ENCODE data around the gene PIMREG.

PIMREG gene

GRCh38 chr17:6464446-6465041, 20.3 kb downstream of the PIMREG start:
- Histone ChIP-seq H3K4me3 (ENCODE audit: low read length) (no peak overlapping the region), H3K4me2 (ENCODE audit: low read length) (no peak overlapping the region), H3K36me3 (ENCODE audit: control insufficient read depth, low read length) (no peaks in the 10 kb centered on the region), H4K20me1 (ENCODE audit: control insufficient read depth, insufficient read depth, low read depth, low read length) (no peaks in the 10 kb centered on the region), H3F3A (ENCODE audit: control insufficient read depth, insufficient read depth) (no peaks in the 10 kb centered on the region), H3K27ac (ENCODE audit: low read depth, low read length) (no peak overlapping the region), H3K27me3 (ENCODE audit: control insufficient read depth, low read length) (no peaks in the 10 kb centered on the region), H3K4me1 (ENCODE audit: control insufficient read depth, low read length) (no peaks in the 10 kb centered on the region), H3K9me2 (replicated peaks; ENCODE audit: control insufficient read depth, low read length) (no peaks in the 10 kb centered on the region), H3K79me2 (ENCODE audit: control insufficient read depth, low read length) (no peaks in the 10 kb centered on the region), H3K9me3 (ENCODE audit: control insufficient read depth, insufficient read depth, low read length) (no peaks in the 10 kb centered on the region)
- TF ChIP-seq, protein P1, sequence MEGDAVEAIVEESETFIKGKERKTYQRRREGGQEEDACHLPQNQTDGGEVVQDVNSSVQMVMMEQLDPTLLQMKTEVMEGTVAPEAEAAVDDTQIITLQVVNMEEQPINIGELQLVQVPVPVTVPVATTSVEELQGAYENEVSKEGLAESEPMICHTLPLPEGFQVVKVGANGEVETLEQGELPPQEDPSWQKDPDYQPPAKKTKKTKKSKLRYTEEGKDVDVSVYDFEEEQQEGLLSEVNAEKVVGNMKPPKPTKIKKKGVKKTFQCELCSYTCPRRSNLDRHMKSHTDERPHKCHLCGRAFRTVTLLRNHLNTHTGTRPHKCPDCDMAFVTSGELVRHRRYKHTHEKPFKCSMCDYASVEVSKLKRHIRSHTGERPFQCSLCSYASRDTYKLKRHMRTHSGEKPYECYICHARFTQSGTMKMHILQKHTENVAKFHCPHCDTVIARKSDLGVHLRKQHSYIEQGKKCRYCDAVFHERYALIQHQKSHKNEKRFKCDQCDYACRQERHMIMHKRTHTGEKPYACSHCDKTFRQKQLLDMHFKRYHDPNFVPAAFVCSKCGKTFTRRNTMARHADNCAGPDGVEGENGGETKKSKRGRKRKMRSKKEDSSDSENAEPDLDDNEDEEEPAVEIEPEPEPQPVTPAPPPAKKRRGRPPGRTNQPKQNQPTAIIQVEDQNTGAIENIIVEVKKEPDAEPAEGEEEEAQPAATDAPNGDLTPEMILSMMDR (IDR thresholded peaks at IDR 0.05; ENCODE audit: low read depth, low read length, poor library complexity, severe bottlenecking): no peak
- no peak for TF ChIP-seq EZH2phosphoT487 (IDR thresholded peaks at IDR 0.05; ENCODE audit: borderline replicate concordance, low read length)

DNA sequence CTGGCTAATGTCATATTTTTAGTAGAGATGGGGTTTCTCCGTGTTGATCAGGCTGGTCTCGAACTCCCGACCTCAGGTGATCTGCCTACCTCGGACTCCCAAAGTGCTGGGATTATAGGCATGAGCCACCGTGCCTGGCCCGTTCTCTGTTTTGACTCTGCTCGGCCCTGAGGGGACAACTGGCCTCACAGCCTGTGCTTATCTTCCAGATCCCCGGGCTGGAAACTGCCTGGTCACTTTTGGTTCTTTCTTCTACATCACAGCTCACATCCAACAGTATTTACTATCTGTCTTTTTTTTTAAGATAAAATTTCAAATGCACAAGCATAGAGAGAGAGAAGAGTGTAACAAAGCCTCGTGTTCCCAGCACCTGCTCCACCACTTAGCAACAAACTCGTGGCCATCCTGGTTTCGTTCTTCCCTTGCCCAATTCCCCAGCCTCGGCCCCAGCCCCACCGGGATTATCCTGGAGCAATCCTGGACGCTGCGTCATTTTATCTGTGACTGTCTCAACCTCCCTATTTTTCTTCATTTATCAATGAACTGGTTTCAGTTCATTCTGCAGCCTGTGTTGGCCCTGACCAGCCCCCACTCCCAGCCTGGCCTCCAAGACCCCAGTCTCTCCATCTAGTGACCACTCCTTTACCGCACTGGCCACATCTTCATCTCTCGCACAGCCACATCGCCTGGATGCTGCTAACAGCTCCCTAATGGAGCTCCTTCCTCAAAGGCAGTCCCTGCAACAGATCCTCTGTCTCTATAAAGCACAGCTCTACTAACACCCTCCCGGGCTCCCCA, 21.1 kb downstream of the PIMREG start:
- Histone ChIP-seq H4K20me1 (ENCODE audit: control insufficient read depth, insufficient read depth, low read depth, low read length) (no peaks in the 10 kb centered on the region), H3K4me1 (ENCODE audit: control insufficient read depth, low read length) (no peaks in the 10 kb centered on the region), H3K4me3 (ENCODE audit: low read length) (no peak overlapping the region), H3K36me3 (ENCODE audit: control insufficient read depth, low read length) (no peaks in the 10 kb centered on the region), H3K9me2 (replicated peaks; ENCODE audit: control insufficient read depth, low read length) (no peaks in the 10 kb centered on the region), H3F3A (ENCODE audit: control insufficient read depth, insufficient read depth) (no peaks in the 10 kb centered on the region), H3K79me2 (ENCODE audit: control insufficient read depth, low read length) (no peaks in the 10 kb centered on the region), H3K4me2 (ENCODE audit: low read length) (no peak overlapping the region), H3K9me3 (ENCODE audit: control insufficient read depth, insufficient read depth, low read length) (no peaks in the 10 kb centered on the region), H3K27me3 (ENCODE audit: control insufficient read depth, low read length) (no peaks in the 10 kb centered on the region), H3K27ac (ENCODE audit: low read depth, low read length) (no peak overlapping the region)
- no peak for TF ChIP-seq EZH2phosphoT487 (IDR thresholded peaks at IDR 0.05; ENCODE audit: borderline replicate concordance, low read length)
- TF ChIP-seq, protein P1 (IDR thresholded peaks at IDR 0.05; ENCODE audit: low read depth, low read length, poor library complexity, severe bottlenecking): no peak

DNA sequence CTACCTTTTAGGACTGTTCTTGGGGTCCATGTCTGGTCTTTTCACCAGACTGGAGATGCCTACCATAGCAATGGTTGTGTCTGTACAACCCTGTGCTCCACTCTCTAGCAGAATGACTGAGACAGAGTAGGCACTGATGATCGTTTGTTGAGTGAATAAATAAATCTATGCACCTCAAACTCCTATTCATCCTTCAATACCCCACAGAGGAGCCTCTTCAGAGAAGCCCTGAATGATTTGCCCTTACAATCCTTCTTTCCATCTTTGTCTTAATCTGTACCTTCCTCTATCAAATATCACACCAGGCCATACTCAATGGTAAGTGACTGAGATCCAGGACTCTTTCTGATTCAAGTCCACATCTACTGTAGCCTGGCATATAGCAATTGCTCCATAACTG, 23.3 kb downstream of the PIMREG start:
- Histone ChIP-seq H4K20me1 (ENCODE audit: control insufficient read depth, insufficient read depth, low read depth, low read length) (no peaks in the 10 kb centered on the region), H3F3A (ENCODE audit: control insufficient read depth, insufficient read depth) (no peaks in the 10 kb centered on the region), H3K9me3 (ENCODE audit: control insufficient read depth, insufficient read depth, low read length) (no peaks in the 10 kb centered on the region), H3K4me2 (ENCODE audit: low read length) (no peak overlapping the region), H3K4me1 (ENCODE audit: control insufficient read depth, low read length) (no peaks in the 10 kb centered on the region), H3K27ac (ENCODE audit: low read depth, low read length) (no peak overlapping the region), H3K4me3 (ENCODE audit: low read length) (no peak overlapping the region), H3K79me2 (ENCODE audit: control insufficient read depth, low read length) (no peaks in the 10 kb centered on the region), H3K27me3 (ENCODE audit: control insufficient read depth, low read length) (no peaks in the 10 kb centered on the region), H3K9me2 (replicated peaks; ENCODE audit: control insufficient read depth, low read length) (no peaks in the 10 kb centered on the region), H3K36me3 (ENCODE audit: control insufficient read depth, low read length) (no peaks in the 10 kb centered on the region)
- TF ChIP-seq, protein P1 (IDR thresholded peaks at IDR 0.05; ENCODE audit: low read depth, low read length, poor library complexity, severe bottlenecking): no peak
- TF ChIP-seq EZH2phosphoT487 (IDR thresholded peaks at IDR 0.05; ENCODE audit: borderline replicate concordance, low read length): no peak
